NCI-H82 treated with DMSO at 0.1 percent for 48 hours (cell line): Measurements from ENCODE around the gene TMC8.
"Not testable (repeated sequence)": the region's sequence is repeated elsewhere in the genome, so short reads cannot be mapped to it uniquely, and the experiment has no call there.

ENCODE experiments used
- DNase-seq: peaks from one replicate; lab custom pipeline; 2025; ENCODE audit not compliant: unreplicated experiment; lab: John Stamatoyannopoulos, UW

TMC8 gene

DNA sequence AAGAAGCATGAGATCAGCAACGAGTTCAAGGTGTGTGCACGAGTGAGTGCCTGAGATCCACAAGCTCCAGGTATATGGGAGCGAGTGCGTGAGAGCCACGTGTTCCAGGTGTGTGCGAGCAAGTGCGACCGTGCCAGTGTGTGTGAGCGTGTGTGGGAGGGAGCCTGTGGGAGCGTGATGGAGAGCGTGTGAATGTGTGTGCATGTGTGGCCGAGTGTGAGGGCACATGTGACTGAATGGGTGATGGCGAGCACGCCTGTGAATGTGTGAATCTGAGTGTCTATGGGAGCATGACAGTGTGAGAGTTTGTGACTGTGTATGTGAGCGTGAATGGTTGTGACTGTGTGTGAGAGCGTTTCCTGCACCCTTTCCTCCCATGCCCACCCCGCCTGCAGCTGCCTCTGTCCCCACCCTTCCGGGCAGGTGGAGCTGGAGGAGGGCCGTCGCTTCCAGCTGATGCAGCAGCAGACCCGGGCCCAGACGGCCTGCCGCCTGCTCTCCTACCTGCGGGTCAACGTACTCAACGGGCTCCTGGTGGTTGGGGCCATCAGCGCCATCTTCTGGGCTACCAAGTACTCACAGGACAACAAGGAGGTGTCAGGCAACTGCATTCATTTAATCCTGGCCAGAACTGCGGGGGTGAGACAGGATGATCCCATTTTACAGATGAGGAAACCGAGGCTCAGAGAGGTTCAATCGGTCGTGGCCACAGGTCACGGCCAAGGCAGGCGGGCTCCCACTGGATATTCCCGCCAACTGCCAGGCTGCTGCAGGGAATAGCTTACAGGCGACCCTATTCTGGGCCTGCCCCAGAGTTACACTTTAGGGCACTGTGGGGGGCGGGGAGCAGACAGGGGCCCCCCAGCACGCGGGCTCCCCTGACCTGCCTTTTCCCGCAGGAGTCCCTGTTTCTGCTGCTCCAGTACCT lies 3.7 kb downstream of the TMC8 start:
- DNase-seq, result peak; percentile 31

DNA sequence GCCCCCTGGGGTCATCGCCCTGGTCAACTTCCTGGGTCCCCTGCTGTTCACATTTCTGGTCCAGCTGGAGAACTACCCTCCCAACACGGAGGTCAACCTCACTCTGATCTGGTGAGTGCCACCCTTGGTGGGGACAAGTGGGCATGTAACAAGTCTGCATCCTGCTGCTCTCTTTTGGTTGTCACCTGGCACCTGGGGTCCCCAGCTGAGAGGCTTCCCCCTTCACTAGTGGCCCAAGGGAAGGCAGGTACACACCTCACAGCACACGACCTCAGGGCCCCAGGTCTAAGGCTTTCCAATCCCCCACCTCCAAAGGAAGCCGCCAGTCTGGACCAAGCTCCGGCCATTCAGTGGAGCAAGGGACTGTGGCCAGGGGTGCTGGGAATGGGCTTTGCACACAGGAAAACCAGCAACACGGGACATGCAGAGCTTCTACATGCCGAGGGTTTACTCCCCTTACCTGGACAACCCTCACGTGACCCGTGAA lies 4.4 kb downstream of the TMC8 start:
- DNase-seq, result no peak

DNA sequence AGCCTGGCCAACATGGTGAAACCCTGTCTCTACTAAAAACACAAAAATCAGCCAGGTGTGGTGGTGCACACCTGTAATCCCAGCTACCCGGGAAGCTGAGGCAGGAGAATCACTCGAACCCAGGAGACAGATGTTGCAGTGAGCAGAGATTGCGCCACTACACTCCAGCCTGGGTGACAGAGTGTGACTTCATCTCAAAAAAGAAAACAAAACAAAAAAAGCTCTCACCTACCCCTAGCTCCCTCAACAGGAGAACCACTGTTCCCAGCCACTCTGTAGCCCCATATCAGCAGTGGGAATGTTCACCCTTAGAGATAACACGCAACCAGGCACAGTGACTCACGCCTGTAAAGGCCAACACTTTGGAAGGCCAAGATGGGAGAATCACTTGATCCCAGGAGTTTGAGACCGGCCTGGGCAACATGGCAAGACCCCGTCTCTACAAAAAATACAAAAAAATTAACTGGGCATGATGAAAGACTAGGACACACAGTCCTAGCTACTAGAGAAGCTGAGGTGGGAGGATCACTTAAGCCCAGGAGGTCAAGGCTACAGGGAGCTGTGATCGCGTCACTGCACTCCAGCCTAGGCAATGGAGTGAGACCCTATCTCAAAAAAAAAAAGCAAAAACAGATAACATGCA lies 5.4 kb downstream of the TMC8 start:
- no peak for DNase-seq

- no peak for DNase-seq
These were observed 7.0 kb downstream of the TMC8 start for GRCh38 chr17:78137392-78138203.

DNA sequence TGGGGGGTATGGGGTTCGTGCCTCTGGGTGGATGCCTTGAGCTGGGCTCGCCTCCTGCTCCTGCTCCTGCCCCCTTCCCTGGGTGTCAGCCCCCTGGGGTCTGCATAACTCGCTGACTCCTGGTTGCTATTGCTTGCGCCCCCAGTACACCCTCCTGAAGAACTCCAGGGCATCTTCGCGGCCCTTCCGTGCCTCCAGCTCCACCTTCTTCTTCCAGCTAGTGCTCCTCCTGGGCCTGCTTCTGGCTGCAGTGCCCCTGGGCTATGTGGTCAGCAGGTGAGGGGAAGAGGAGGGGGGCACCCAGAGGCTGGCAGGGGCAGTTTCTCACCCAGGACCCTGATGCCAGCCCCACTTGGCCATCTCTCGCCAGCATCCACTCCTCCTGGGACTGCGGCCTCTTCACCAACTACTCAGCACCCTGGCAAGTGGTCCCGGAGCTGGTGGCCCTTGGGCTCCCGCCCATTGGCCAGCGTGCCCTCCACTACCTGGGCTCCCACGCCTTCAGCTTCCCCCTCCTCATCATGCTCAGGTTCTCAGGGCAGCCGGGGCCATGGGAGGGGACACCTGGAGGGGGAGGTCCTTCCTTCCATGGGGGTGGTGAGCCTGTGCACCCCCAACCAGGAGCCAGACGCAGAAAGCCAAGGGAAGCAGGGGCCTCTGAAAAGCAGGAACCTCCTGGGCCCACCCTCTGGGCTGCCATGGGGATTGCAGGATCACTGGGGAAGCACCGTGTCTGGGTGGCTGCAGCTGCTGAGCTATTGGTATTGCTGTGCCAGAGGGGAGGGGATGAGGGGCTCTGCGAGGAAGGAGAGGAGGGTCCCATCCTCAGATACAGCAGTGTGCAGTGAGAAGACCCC lies 7.9 kb downstream of the TMC8 start:
- no peak for DNase-seq

GRCh38 chr17:78139861-78140168 lies 9.2 kb downstream of the TMC8 start:
- not testable (repeated sequence) for DNase-seq

GRCh38 chr17:78140169-78141051 lies 9.8 kb downstream of the TMC8 start:
- DNase-seq, result peak; percentile 98

GRCh38 chr17:78141437-78142118 lies 11.0 kb downstream of the TMC8 start:
- no peak for DNase-seq

DNA sequence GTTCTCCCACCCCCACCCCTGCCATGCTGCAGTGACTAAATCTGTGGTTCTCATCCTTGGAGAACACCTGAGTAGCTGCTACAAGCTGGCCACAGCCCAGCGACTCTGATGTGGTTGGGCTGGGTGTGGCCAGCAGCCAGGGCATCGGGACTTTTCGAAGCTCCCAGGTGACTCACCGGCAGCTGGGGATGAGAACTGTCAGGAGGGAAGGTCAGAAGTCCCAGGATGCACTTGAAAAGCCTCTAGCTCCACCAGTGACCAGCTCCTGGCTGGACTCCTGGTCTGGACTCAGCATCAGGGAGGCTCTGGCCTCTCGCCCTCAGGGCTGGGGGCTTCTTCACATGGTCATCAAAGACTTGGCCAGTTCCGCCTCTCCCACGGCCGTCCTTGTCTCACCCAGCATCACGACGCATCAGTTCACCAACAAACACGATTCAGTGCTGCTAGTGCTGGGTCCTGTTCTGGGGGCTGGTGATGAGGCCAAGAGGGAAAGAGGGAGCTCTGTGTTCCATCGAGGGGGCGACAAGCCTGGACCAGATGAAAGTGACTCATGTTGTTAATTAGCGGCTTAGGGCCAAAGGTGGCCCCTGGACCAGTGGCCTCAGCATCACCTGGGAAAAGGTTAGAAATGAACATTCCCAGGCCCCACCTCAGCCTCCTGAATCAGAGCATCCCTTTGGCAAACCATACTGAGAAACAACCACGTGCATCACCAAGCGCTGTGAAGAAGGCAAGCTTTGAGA lies 11.7 kb downstream of the TMC8 start:
- DNase-seq, result no peak

DNA sequence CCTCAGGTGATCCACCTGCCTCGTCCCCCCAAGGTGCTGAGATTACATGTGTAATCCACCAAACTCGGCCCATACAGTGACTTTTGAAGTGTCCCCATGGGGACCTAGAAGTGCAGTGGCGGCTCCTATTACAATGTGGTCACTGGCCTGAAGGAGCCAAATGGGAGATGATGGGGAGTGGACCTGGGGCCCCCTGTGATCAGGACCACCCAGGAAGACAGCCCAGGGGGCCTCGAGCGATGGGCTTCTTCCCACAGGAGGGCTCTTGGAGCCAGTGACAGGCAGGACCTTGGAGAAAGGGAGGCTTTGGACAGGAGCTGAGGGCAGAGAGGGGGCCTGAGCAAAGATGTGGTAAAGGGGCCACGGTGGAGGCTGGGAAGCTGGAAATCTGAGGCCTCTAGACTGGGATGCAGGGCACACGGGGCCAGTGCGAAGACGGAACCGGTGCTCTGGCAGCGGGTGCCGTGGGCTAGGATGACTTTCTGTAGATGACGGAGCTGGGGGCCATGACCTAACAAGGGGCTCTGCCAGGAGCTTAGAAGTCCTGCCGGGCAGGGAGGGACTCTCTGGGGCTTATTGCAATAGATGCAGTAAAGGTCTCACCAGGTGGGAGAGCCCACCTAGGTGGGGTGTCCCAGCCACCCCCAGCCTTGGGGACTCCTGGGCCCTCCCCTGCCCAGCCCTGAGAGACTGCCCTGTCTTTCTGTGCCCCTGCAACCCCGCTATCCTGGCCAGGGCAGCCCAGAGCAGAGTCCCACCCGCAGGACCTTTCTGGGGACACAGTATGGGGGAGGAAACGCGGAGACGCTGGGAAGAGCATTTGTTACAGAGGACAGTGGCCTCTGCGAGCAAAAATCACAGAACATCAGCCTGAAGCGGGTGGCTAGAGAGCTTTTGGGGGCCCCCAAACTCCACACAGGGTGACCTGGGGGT lies 12.9 kb downstream of the TMC8 start:
- DNase-seq, result no peak

- DNase-seq, result no peak
These were observed 13.7 kb downstream of the TMC8 start for GRCh38 chr17:78144147-78144719.

GRCh38 chr17:78144736-78145641 lies 14.4 kb downstream of the TMC8 start:
- no peak for DNase-seq

DNA sequence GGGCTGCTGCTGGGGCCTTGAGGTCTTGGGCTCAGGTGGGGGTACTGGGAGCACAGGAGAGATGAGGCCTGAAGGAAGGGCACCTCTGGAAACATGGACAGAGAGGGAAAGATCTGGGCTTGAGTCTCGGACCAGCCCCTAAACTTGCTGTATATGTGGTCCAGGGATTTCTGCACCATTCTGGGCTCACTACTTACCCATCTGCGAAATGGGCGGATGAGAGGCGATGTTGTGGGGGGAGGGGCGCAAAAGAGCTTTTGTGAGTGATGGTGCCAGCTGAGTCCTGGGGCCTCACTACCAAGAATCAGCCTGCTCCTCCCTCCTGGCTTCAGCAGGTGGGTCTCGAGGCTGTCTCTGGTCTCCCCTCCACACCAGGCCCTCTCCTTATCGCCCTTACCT lies 15.9 kb downstream of the TMC8 start:
- no peak for DNase-seq

GRCh38 chr17:78146881-78147280 lies 16.3 kb downstream of the TMC8 start:
- no peak for DNase-seq

GRCh38 chr17:78147315-78147998 lies 16.9 kb downstream of the TMC8 start:
- DNase-seq, result no peak
